HG03060 (cell line): ENCODE measurements around the gene LYST.

Experiments used
- ATAC-seq: cut with Tn5 transposase; IDR thresholded peaks from one replicate; pipeline ENCODE4 v1.9.1; 2021; ENCODE audit warnings: low read depth, moderate number of reproducible peaks; ENCODE audit not compliant: unreplicated experiment

LYST gene

DNA sequence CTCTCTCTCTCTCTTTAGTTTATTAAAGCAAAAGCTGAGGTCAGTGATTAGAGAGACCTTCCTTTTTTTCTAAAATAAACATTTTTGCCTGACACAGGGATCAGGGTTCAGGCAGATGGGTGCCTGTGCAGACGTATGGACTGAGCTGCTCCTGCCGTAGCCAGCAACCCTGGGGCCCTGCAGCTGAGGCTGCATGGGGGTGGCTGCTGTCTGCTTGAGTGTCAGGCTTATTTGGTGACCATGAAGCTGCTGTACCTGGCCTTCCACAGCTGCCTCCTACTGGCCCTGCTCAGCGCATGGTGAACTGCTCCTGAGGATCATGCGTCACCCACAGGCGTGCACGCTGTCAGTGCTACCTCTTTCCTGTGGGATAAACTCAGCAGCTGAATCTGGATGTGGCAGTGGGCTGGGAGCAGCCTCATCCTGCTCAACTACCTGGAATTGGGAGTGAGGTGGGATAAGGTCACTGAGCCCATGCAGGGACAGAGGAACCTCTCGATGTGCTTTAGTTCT lies 252.2 kb downstream of the LYST start:
- ATAC-seq = no peak

DNA sequence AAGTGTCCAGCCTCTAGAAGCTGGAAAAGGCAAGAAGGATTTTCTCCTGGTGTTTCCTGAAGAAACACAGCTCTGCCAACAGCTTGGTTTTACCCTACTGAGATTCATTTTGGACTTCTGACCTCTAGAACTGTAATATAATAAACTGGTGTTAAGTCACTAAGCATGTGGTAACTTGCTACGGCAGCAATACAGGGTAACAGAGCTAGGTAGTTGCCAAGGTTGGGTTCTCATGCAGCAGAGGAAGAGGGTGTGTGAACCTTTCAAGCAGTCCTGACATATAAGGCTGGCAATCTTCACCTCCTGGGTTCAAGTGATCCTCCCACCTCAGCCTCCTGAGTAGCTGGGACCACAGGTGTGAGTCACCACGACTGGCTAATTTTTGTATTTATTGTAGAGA lies 253.1 kb downstream of the LYST start:
- no peak for ATAC-seq

DNA sequence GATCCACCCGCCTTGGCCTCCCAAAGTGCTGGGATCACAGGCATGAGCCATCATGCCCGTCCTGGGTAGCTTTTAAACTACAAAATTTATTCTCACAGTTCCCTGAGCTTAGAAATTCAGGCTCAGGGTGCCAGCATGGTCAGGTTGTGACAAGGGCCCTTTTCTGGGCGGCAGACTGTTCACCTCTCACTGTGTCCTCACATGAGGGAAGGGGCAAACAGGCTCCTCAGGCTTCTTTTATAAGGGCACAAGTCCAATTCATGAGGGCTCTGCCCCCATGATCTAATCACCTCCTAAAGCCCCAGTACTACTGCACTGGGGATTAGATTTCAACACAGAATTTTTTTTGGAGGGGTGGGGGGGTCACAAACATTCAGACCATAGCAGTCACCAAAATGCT lies 253.9 kb downstream of the LYST start:
- ATAC-seq = no peak
